Neural progenitor cell (in vitro differentiated cells): ENCODE measurements around the gene HDAC4. TPM values are rescaled to one million over a fixed set of nuclear protein-coding genes. Genes with fewer than 3 reads are reported as not detected.
A peak's percentile ranks its signal among the peaks of the same experiment; 100 is the strongest.

Experiments
- DNase-seq: peaks from one replicate; pipeline ENCODE4 v3.0.0-alpha.2; 2016; ENCODE audit warnings: low spot score
- H2AFZ ChIP-seq: fragments of 200-600 bp; sonication (generic); replicated peaks from 2 replicates; pipeline ENCODE4 v1.6.1; 2016; ENCODE audit warnings: antibody characterized with exemption
- H3F3A ChIP-seq: fragments of 200-600 bp; sonication (generic); 2 replicates; pipeline ENCODE4 v1.6.1; 2016; ENCODE audit warnings: antibody characterized with exemption, low read depth
- H3K27ac ChIP-seq: fragments of 200-600 bp; sonication (generic); 2 replicates; pipeline ENCODE4 v1.5.1; 2016; ENCODE audit warnings: mild to moderate bottlenecking
- H3K27me3 ChIP-seq: fragments of 200-600 bp; sonication (generic); 2 replicates; pipeline ENCODE4 v1.6.1; 2016; ENCODE audit warnings: mild to moderate bottlenecking, moderate library complexity
- H3K36me3 ChIP-seq: fragments of 200-600 bp; sonication (generic); 2 replicates; pipeline ENCODE4 v1.5.1; 2016
- H3K4me1 ChIP-seq: fragments of 200-600 bp; sonication (generic); 2 replicates; pipeline ENCODE4 v1.6.1; 2016; ENCODE audit warnings: mixed run types
- H3K4me2 ChIP-seq: fragments of 200-600 bp; sonication (generic); 2 replicates; pipeline ENCODE4 v1.6.1; 2016
- H3K4me3 ChIP-seq: fragments of 200-600 bp; sonication (generic); 2 replicates; pipeline ENCODE4 v1.5.1; 2016
- H3K79me2 ChIP-seq: fragments of 200-600 bp; sonication (generic); 2 replicates; pipeline ENCODE4 v1.6.1; 2016; ENCODE audit warnings: low read depth
- H3K9ac ChIP-seq: fragments of 200-600 bp; sonication (generic); 2 replicates; pipeline ENCODE4 v1.6.1; 2016
- H3K9me3 ChIP-seq: fragments of 200-600 bp; sonication (generic); 2 replicates; pipeline ENCODE4 v1.5.1; 2016; ENCODE audit warnings: low read depth
- H4K20me1 ChIP-seq: fragments of 200-600 bp; sonication (generic); 2 replicates; pipeline ENCODE4 v1.6.1; 2016; ENCODE audit warnings: low read depth
- H3K27ac Mint-ChIP-seq: 3 replicates; pipeline ENCODE4 v1.8.0; 2021; ENCODE audit warnings: mixed read lengths
- H3K27me3 Mint-ChIP-seq: 2 replicates; pipeline ENCODE4 v1.8.0; 2022; ENCODE audit warnings: low read depth, mild to moderate bottlenecking, inconsistent platforms, moderate library complexity, mixed read lengths; ENCODE audit not compliant: insufficient read depth
- H3K36me3 Mint-ChIP-seq: 3 replicates; pipeline ENCODE4 v1.8.0; 2021; ENCODE audit warnings: mixed read lengths
- H3K4me1 Mint-ChIP-seq: 3 replicates; pipeline ENCODE4 v1.8.0; 2021; ENCODE audit warnings: mixed read lengths
- H3K4me3 Mint-ChIP-seq: 3 replicates; pipeline ENCODE4 v1.8.0; 2021; ENCODE audit warnings: mild to moderate bottlenecking, moderate library complexity, mixed read lengths
- H3K9me3 Mint-ChIP-seq: 3 replicates; pipeline ENCODE4 v1.8.0; 2020; ENCODE audit warnings: mixed read lengths
- CTCF ChIP-seq: fragments of 200-600 bp; sonication (generic); IDR thresholded peaks from 2 replicates; pipeline ENCODE4 v1.5.1; 2017; ENCODE audit warnings: antibody characterized with exemption, mild to moderate bottlenecking
- EZH2 ChIP-seq: fragments of 200-600 bp; sonication (generic); IDR thresholded peaks from 2 replicates; pipeline ENCODE4 v1.6.1; 2017; ENCODE audit warnings: antibody characterized with exemption, mild to moderate bottlenecking, moderate library complexity
- EZH2phosphoT487 ChIP-seq: fragments of 200-600 bp; sonication (generic); IDR thresholded peaks from 2 replicates; pipeline ENCODE4 v1.6.1; 2017; ENCODE audit warnings: antibody characterized with exemption
- total RNA-seq: library from RNA; depleted of rRNA; stranded (reverse); fragments of >200 nt; gene quantifications from 2 replicates; pipeline ENCODE4 v1.2.3, GENCODE V29; 2015; ENCODE audit warnings: low replicate concordance

HDAC4 gene
- total RNA-seq, 1 donor from 2014 or later, result 36.0 TPM

- no peak for TF ChIP-seq EZH2phosphoT487
- TF ChIP-seq CTCF, result no peak
- no peak for TF ChIP-seq EZH2
- Histone ChIP-seq H3F3A (no peaks in the 10 kb centered on the region), H3K79me2 (peaks cover 74% of the 10 kb centered on the region), H3K27me3 (no peaks in the 10 kb centered on the region), H3K4me1 (peaks cover 6% of the 10 kb centered on the region), H3K4me3 (no peak overlapping the region), H4K20me1 (peaks cover 65% of the 10 kb centered on the region), H3K36me3 (no peaks in the 10 kb centered on the region), H2AFZ (no peak overlapping the region), H3K9ac (no peak overlapping the region), H3K9me3 (no peaks in the 10 kb centered on the region), H3K27ac (no peak overlapping the region), H3K4me2 (no peak overlapping the region)
- peaks cover 2% of the 10 kb centered on the region for H3K36me3 Mint-ChIP-seq
- H3K9me3 Mint-ChIP-seq, result no peaks in the 10 kb centered on the region
- no peak overlapping the region for H3K4me3 Mint-ChIP-seq
- H3K27ac Mint-ChIP-seq, result peak overlapping the region; percentile 76
- no peak for DNase-seq
- H3K4me1 Mint-ChIP-seq, result peaks cover 68% of the 10 kb centered on the region
- H3K27me3 Mint-ChIP-seq, result peaks cover 6% of the 10 kb centered on the region
Measured at GRCh38 chr2:239226677-239227581, 173.9 kb downstream of the HDAC4 start.

GRCh38 chr2:239225871-239226561, 174.8 kb downstream of the HDAC4 start:
- no peak for DNase-seq
- Histone ChIP-seq H3K36me3 (no peaks in the 10 kb centered on the region), H3K4me1 (peaks cover 11% of the 10 kb centered on the region), H3K4me3 (no peak overlapping the region), H3K4me2 (no peak overlapping the region), H3K27ac (no peak overlapping the region), H3K79me2 (peaks cover 80% of the 10 kb centered on the region), H2AFZ (no peak overlapping the region), H3K9me3 (no peaks in the 10 kb centered on the region), H4K20me1 (peaks cover 63% of the 10 kb centered on the region), H3K9ac (no peak overlapping the region), H3F3A (no peaks in the 10 kb centered on the region), H3K27me3 (no peaks in the 10 kb centered on the region)
- peaks cover 2% of the 10 kb centered on the region for H3K9me3 Mint-ChIP-seq
- no peak for TF ChIP-seq EZH2phosphoT487
- TF ChIP-seq CTCF, result no peak
- H3K27me3 Mint-ChIP-seq, result peaks cover 6% of the 10 kb centered on the region
- peaks cover 3% of the 10 kb centered on the region for H3K36me3 Mint-ChIP-seq
- peak overlapping the region; percentile 36 for H3K27ac Mint-ChIP-seq
- no peak overlapping the region for H3K4me3 Mint-ChIP-seq
- H3K4me1 Mint-ChIP-seq, result peaks cover 71% of the 10 kb centered on the region

GRCh38 chr2:239225371-239225851, 175.4 kb downstream of the HDAC4 start:
- DNase-seq, result no peak
- Histone ChIP-seq H3K36me3 (no peaks in the 10 kb centered on the region), H3K27ac (no peak overlapping the region), H3K4me3 (no peak overlapping the region), H4K20me1 (peaks cover 60% of the 10 kb centered on the region), H3K79me2 (peaks cover 80% of the 10 kb centered on the region), H3F3A (no peaks in the 10 kb centered on the region), H2AFZ (no peak overlapping the region), H3K4me2 (no peak overlapping the region), H3K9me3 (no peaks in the 10 kb centered on the region), H3K9ac (no peak overlapping the region), H3K4me1 (peaks cover 12% of the 10 kb centered on the region), H3K27me3 (no peaks in the 10 kb centered on the region)
- Mint-ChIP-seq H3K4me3 (no peak overlapping the region), H3K36me3 (peaks cover 2% of the 10 kb centered on the region), H3K4me1 (peaks cover 68% of the 10 kb centered on the region), H3K9me3 (peaks cover 3% of the 10 kb centered on the region), H3K27me3 (peaks cover 4% of the 10 kb centered on the region), H3K27ac (peak overlapping the region; percentile 72)
- TF ChIP-seq EZH2 (no peak), CTCF (no peak), EZH2phosphoT487 (no peak)
